ENCODE data around the gene SORBS1. TPM values are rescaled to one million over a fixed set of nuclear protein-coding genes. Genes with fewer than 3 reads are reported as not detected.
A peak's percentile ranks its signal among the peaks of the same experiment; 100 is the strongest.

Gene SORBS1
- total and polyA plus RNA-seq, 2 of the 13 experiments (the other 11 are each of a cell fraction or from before 2014, with no cell fraction given), result 16.8 to 39.8 TPM

GRCh38 chr10:95423164-95424005 is 137.8 kb downstream of the SORBS1 start:
- 97% methylated on average over 6 of the region's 6 CpGs for WGBS (ENCODE audit: low lambda C conversion rate)
- DNase-seq (ENCODE audit: low spot score) (no peak), FAIRE-seq (no peak), ATAC-seq (no peak)
- intact Hi-C loops (cut with micrococcal nuclease; ENCODE audit: unreplicated experiment) (no loop called here), in situ Hi-C loops (cut with HindIII; ENCODE audit: extremely low pct_ligation_motif_present, low pct_unique_long_range_greater_than_20kb) (loop anchor here (25.0 kb wide), 1 partner anchor 439 kb away; no protein-coding TSS in a partner anchor)
- Histone ChIP-seq H4K20me1 (ENCODE audit: insufficient read depth, low read length) (no peaks in the 10 kb centered on the region), H3K4me1 (ENCODE audit: insufficient read depth, low read length) (peaks cover 9% of the 10 kb centered on the region; the same call in 1 of the 2 replicates), H3K27ac (ENCODE audit: extremely low read length, insufficient read depth, low read length) (no peak overlapping the region), H3K4me2 (ENCODE audit: low read depth, low read length) (no peak overlapping the region), H3K79me2 (ENCODE audit: insufficient read depth, low read length) (no peaks in the 10 kb centered on the region), H3K4me3 (replicated peaks in 1 of 3; ENCODE audit: insufficient read depth in 1 of 3, low read depth in 2 of 3, low read length in 3 of 3) (no peak overlapping the region), H3K9ac (ENCODE audit: insufficient read depth, low read depth, low read length) (no peak overlapping the region), H2AFZ (ENCODE audit: low read length) (no peak overlapping the region), H3K27me3 (ENCODE audit: control insufficient read depth in 1 of 2, insufficient read depth in 2 of 2, low read length in 2 of 2) (no peaks in the 10 kb centered on the region), H3K36me3 (replicated peaks in 1 of 2; ENCODE audit: control insufficient read depth in 1 of 2, insufficient read depth in 2 of 2, low read length in 2 of 2) (peaks cover 22 to 70% of the 10 kb centered on the region in 2 experiments), H3K9me3 (ENCODE audit: low read length) (no peaks in the 10 kb centered on the region)
- no peak for TF ChIP-seq KDM5B (CRISPR knock-in tag; IDR thresholded peaks at IDR 0.05; ENCODE audit: borderline replicate concordance)
- TF ChIP-seq ZNF816 (CRISPR knock-in tag; IDR thresholded peaks at IDR 0.05; ENCODE audit: borderline replicate concordance), result no peak
- TF ChIP-seq ZNF768 (CRISPR knock-in tag; IDR thresholded peaks at IDR 0.05), result peak; percentile 79
- TF ChIP-seq HES4 (CRISPR knock-in tag; IDR thresholded peaks at IDR 0.05; ENCODE audit: borderline replicate concordance), result no peak
- no peak for TF ChIP-seq ATF7 (IDR thresholded peaks at IDR 0.05)
- TF ChIP-seq ATF7 (CRISPR knock-in tag; IDR thresholded peaks at IDR 0.05), result no peak
- BruUV-seq (replicated peaks), result no TSS peak
- ChIA-PET POLR2A (no interaction called here), CTCF (ENCODE audit: low intra/inter-chr PET ratio, low total read pairs) (no interaction called here)

- WGBS (ENCODE audit: low lambda C conversion rate), result 94% methylated on average over 3 of the region's 3 CpGs
- no peak for ATAC-seq
- CTCF ChIA-PET (ENCODE audit: low intra/inter-chr PET ratio, low total read pairs), result no interaction called here
- no peak for TF ChIP-seq STAT5B (CRISPR knock-in tag; IDR thresholded peaks at IDR 0.05)
- no peak for TF ChIP-seq PAXIP1 (CRISPR knock-in tag; conservative IDR thresholded peaks at IDR 0.05)
- no peak for TF ChIP-seq ATF2 (CRISPR knock-in tag; IDR thresholded peaks at IDR 0.05)
- TF ChIP-seq KDM2A (CRISPR knock-in tag; IDR thresholded peaks at IDR 0.05; ENCODE audit: borderline replicate concordance, low read depth), result no peak
- no peak for TF ChIP-seq ZNF251 (CRISPR knock-in tag; IDR thresholded peaks at IDR 0.05)
- TF ChIP-seq ESRRA (CRISPR knock-in tag; IDR thresholded peaks at IDR 0.05; ENCODE audit: low read depth), result no peak
These were observed 138.9 kb downstream of the SORBS1 start for GRCh38 chr10:95422233-95422632.

More at GRCh38 chr10:95422233-95422632, 138.9 kb downstream of the SORBS1 start:
- Histone ChIP-seq H3K9ac (ENCODE audit: insufficient read depth, low read depth, low read length) (no peak overlapping the region), H3K4me2 (ENCODE audit: low read depth, low read length) (no peak overlapping the region), H3K36me3 (replicated peaks in 1 of 2; ENCODE audit: control insufficient read depth in 1 of 2, insufficient read depth in 2 of 2, low read length in 2 of 2) (peaks cover 18 to 63% of the 10 kb centered on the region in 2 experiments), H3K27me3 (ENCODE audit: control insufficient read depth in 1 of 2, insufficient read depth in 2 of 2, low read length in 2 of 2) (no peaks in the 10 kb centered on the region), H3K4me3 (replicated peaks in 1 of 3; ENCODE audit: insufficient read depth in 1 of 3, low read depth in 2 of 3, low read length in 3 of 3) (no peak overlapping the region), H4K20me1 (ENCODE audit: insufficient read depth, low read length) (no peaks in the 10 kb centered on the region), H2AFZ (ENCODE audit: low read length) (no peak overlapping the region), H3K27ac (ENCODE audit: extremely low read length, insufficient read depth, low read length) (no peak overlapping the region), H3K9me3 (ENCODE audit: low read length) (no peaks in the 10 kb centered on the region), H3K79me2 (ENCODE audit: insufficient read depth, low read length) (no peaks in the 10 kb centered on the region), H3K4me1 (ENCODE audit: insufficient read depth, low read length) (peaks cover 9% of the 10 kb centered on the region; the same call in 1 of the 2 replicates)
- POLR2A ChIA-PET, result no interaction called here
- DNase-seq (ENCODE audit: low spot score) (no peak), FAIRE-seq (no peak)
- BruUV-seq (replicated peaks), result no TSS peak
- in situ Hi-C loops (cut with HindIII; ENCODE audit: extremely low pct_ligation_motif_present, low pct_unique_long_range_greater_than_20kb), result loop anchor here (25.0 kb wide), 1 partner anchor 440 kb away; no protein-coding TSS in a partner anchor
- intact Hi-C loops (cut with micrococcal nuclease; ENCODE audit: unreplicated experiment), result no loop called here
